GM12878 (cell line): ENCODE measurements around the gene MMP14. TPM values are rescaled to one million over a fixed set of nuclear protein-coding genes. Genes with fewer than 3 reads are reported as not detected.

Experiments
- ATAC-seq: fragments of 200-7000 bp; cut with Tn5 transposase; 3 replicates; pipeline ENCODE4 v1.9.1; 2020; ENCODE audit warnings: mild to moderate bottlenecking, moderate library complexity
- BruUV-seq: library from RNA; stranded (reverse); fragments of 400-500 nt; replicated peaks from 2 replicates; lab custom pipeline; 2021; lab: Mats Ljungman, UMichigan
- CTCF ChIA-PET: fragments of 300-600 bp; sonication (Branson Sonifier 250); formaldehyde crosslinking; extraction: SDS; loops from one replicate; lab custom pipeline; 2021; ENCODE audit warnings: inconsistent platforms; lab: Yijun Ruan, JAX
- POLR2A ChIA-PET: fragments of 350-600 bp; formaldehyde crosslinking; extraction: SDS; loops from one replicate; lab custom pipeline; 2021; ENCODE audit warnings: inconsistent platforms; lab: Charles Lee
- RAD21 ChIA-PET: fragments of 300-600 bp; sonication (Branson Sonifier 250); formaldehyde crosslinking; loops from one replicate; lab custom pipeline; 2023; ENCODE audit warnings: antibody characterized with exemption; ENCODE audit not compliant: unreplicated experiment; lab: Charles Lee
- SMC1A ChIA-PET: fragments of 300-600 bp; sonication (Branson Sonifier 250); formaldehyde crosslinking; loops from one replicate; lab custom pipeline; 2023; ENCODE audit not compliant: unreplicated experiment, uncharacterized antibody; lab: Charles Lee
- DNase-seq: peaks from one replicate; pipeline ENCODE4 v3.0.0-alpha.2; 2011; ENCODE audit warnings: low read depth, low spot score
- FAIRE-seq: peaks from 3 replicates; lab custom pipeline; 2011; peaks lifted over from hg19 to GRCh38; lab: Jason Lieb, UNC
- H2AFZ ChIP-seq: 2 replicates; pipeline ENCODE4 v1.6.0; 2011; ENCODE audit warnings: low read depth, low read length, control low read depth; ENCODE audit not compliant: control insufficient read depth
- H3K27ac ChIP-seq: 2 replicates; pipeline ENCODE4 v1.5.1; 2011; ENCODE audit warnings: control low read depth; ENCODE audit not compliant: control insufficient read depth, insufficient read depth
- H3K27me3 ChIP-seq, 2 experiments: replicated peaks in 1 of 2; 2 replicates each; pipeline versions ENCODE4 v1.6.0 to v1.6.1; 2011; ENCODE audit warnings: low read length in 1 of 2; ENCODE audit not compliant: control insufficient read depth in 2 of 2, insufficient read depth in 2 of 2
- H3K36me3 ChIP-seq, 2 experiments: 2 replicates each; pipeline ENCODE4 v1.5.1; 2011; ENCODE audit warnings: low read length in 1 of 2; ENCODE audit not compliant: control insufficient read depth in 2 of 2, insufficient read depth in 2 of 2
- H3K4me1 ChIP-seq: 2 replicates; pipeline ENCODE4 v1.6.1; 2011; ENCODE audit warnings: mild to moderate bottlenecking, low read length, moderate library complexity, mixed read lengths; ENCODE audit not compliant: control insufficient read depth, insufficient read depth
- H3K4me2 ChIP-seq: 2 replicates; pipeline ENCODE4 v1.6.0; 2011; ENCODE audit warnings: control low read depth; ENCODE audit not compliant: control insufficient read depth, insufficient read depth
- H3K4me3 ChIP-seq: fragments of 200-600 bp; sonication (generic); 2 replicates; pipeline ENCODE4 v1.5.1; 2016
- H3K79me2 ChIP-seq: 2 replicates; pipeline ENCODE4 v1.6.0; 2011; ENCODE audit warnings: low read length; ENCODE audit not compliant: control insufficient read depth, insufficient read depth
- H3K9ac ChIP-seq: 2 replicates; pipeline ENCODE4 v1.8.0; 2011; ENCODE audit warnings: low read length, control low read depth, mixed read lengths; ENCODE audit not compliant: control insufficient read depth, insufficient read depth
- H3K9me3 ChIP-seq: replicated peaks from 3 replicates; pipeline ENCODE4 v1.5.1; 2011; ENCODE audit warnings: mild to moderate bottlenecking, low read length; ENCODE audit not compliant: control insufficient read depth, insufficient read depth
- H4K20me1 ChIP-seq: 2 replicates; pipeline ENCODE4 v1.6.0; 2011; ENCODE audit not compliant: control insufficient read depth, insufficient read depth
- BCL11A ChIP-seq: IDR thresholded peaks from 2 replicates; pipeline ENCODE4 v1.6.1; 2011; ENCODE audit warnings: low read depth, low read length
- CBX5 ChIP-seq: sonication (generic); IDR thresholded peaks from 2 replicates; pipeline ENCODE4 v1.6.1; 2016; ENCODE audit warnings: low read depth, moderate library complexity, mild to moderate bottlenecking, inconsistent platforms
- EP300 ChIP-seq, 2 experiments: fragments of 150-350 bp in 1 of 2; IDR thresholded peaks; 2 replicates each; pipeline ENCODE4 v1.6.1; 2011 to 2012; ENCODE audit warnings: low read depth in 2 of 2, low read length in 2 of 2, borderline replicate concordance in 1 of 2, improper control_type of control experiment in 1 of 2, inconsistent platforms in 1 of 2; ENCODE audit not compliant: control insufficient read depth in 1 of 2
- GATAD2B ChIP-seq: fragments of 450-650 bp; conservative IDR thresholded peaks from 2 replicates; pipeline ENCODE4 v1.6.1; 2017; ENCODE audit warnings: low read depth, mild to moderate bottlenecking, moderate library complexity
- MTA3 ChIP-seq: IDR thresholded peaks from 2 replicates; pipeline ENCODE4 v1.6.1; 2012; ENCODE audit warnings: low read length, inconsistent platforms, borderline replicate concordance
- NRF1 ChIP-seq: conservative IDR thresholded peaks from 2 replicates; pipeline ENCODE4 v1.6.1; 2011; ENCODE audit warnings: mild to moderate bottlenecking, low read depth, low read length, improper control_type of control experiment
- POLR2A ChIP-seq: IDR thresholded peaks from 2 replicates; pipeline ENCODE4 v1.6.1; 2011; ENCODE audit warnings: low read depth, mild to moderate bottlenecking, low read length
- RCOR1 ChIP-seq: conservative IDR thresholded peaks from 2 replicates; pipeline ENCODE4 v1.6.1; 2012; ENCODE audit warnings: low read depth, low read length, improper control_type of control experiment
- SIX5 ChIP-seq: IDR thresholded peaks from 2 replicates; pipeline ENCODE4 v1.6.1; 2011; ENCODE audit warnings: mild to moderate bottlenecking, low read depth, low read length, moderate library complexity; ENCODE audit not compliant: severe bottlenecking
- SMARCA5 ChIP-seq: fragments of 450-650 bp; IDR thresholded peaks from 2 replicates; pipeline ENCODE4 v1.6.1; 2017; ENCODE audit warnings: mild to moderate bottlenecking
- SMC3 ChIP-seq: IDR thresholded peaks from 2 replicates; pipeline ENCODE4 v1.6.1; 2011; ENCODE audit warnings: low read length, improper control_type of control experiment, borderline replicate concordance
- TBL1XR1 ChIP-seq: IDR thresholded peaks from 2 replicates; pipeline ENCODE4 v1.6.1; 2012; ENCODE audit warnings: low read depth, low read length, improper control_type of control experiment
- TCF3 ChIP-seq: IDR thresholded peaks from 2 replicates; pipeline ENCODE4 v1.6.1; 2012; ENCODE audit warnings: low read depth, mild to moderate bottlenecking, low read length, borderline replicate concordance; ENCODE audit not compliant: insufficient read depth
- ZNF217 ChIP-seq: fragments of 450-650 bp; IDR thresholded peaks from 2 replicates; pipeline ENCODE4 v1.6.1; 2017; ENCODE audit warnings: antibody characterized with exemption, mild to moderate bottlenecking
- WGBS: methylation state at CpG from one replicate; pipeline ENCODE4 v1.1.6; 2016; ENCODE audit warnings: low lambda C conversion rate; ENCODE audit not compliant: insufficient replicate concordance, insufficient coverage; ENCODE audit errors: missing lambda C conversion rate; 5-methylcytosine and 5-hydroxymethylcytosine counted together
- in situ Hi-C: fragments of 300-500 bp; cut with MboI; formaldehyde crosslinking; loops from 9 replicates; pipeline ENCODE4 v1.14.3; 2018; ENCODE audit warnings: mixed read lengths
- intact Hi-C: fragments of 100-400 bp; cut with micrococcal nuclease; formaldehyde crosslinking; loops from one replicate; pipeline ENCODE4 v1.14.2; 2022; ENCODE audit not compliant: unreplicated experiment
- polyA plus RNA-seq, 11 experiments: library from polyadenylated mRNA; depleted of rRNA in 4 of 11; unstranded in 6 of 11; stranded (reverse) in 5 of 11; fragments of >200 nt; fragmentation: Nextera tagmentation in 4 of 11; fragmentation: Illumina TruSeq in 1 of 11; extraction: Ambion mirVana in 4 of 11; extraction: Trizol in 1 of 11; gene quantifications; 1 replicate in 1 of 11; 2 replicates in 10 of 11; pipeline versions ENCODE4 v1.2.1 to v1.2.3, GENCODE V29; 2011 to 2016; ENCODE audit warnings: inconsistent platforms in 2 of 11, missing spikeins in 2 of 11, low read depth in 1 of 11
- total RNA-seq, 4 experiments: library from RNA; depleted of rRNA in 3 of 4; stranded (reverse); fragments of >200 nt in 3 of 4; fragmentation: Illumina TruSeq in 1 of 4; extraction: Trizol in 1 of 4; gene quantifications; 2 replicates each; pipeline versions ENCODE4 v1.2.1 to v1.2.3, GENCODE V29; 2013 to 2021
- TF ChIP-seq, protein P1 (sequence below): fragments of 450-650 bp; IDR thresholded peaks from 2 replicates; pipeline ENCODE4 v1.6.1; 2016; ENCODE audit warnings: mild to moderate bottlenecking
- TF ChIP-seq, protein P2 (sequence below): fragments of 450-650 bp; IDR thresholded peaks from 2 replicates; pipeline ENCODE4 v1.6.1; 2017; ENCODE audit warnings: mild to moderate bottlenecking
- TF ChIP-seq, protein P3 (sequence below): fragments of 450-650 bp; IDR thresholded peaks from 2 replicates; pipeline ENCODE4 v1.6.1; 2016; ENCODE audit warnings: mild to moderate bottlenecking, moderate library complexity, borderline replicate concordance

The MMP14 gene
- total and polyA plus RNA-seq, 10 of the 15 experiments (the other 5 are each of a cell fraction or from before 2014, with no cell fraction given): 0.31 to 1.9 (median 0.70) TPM; not detected in 2

DNA sequence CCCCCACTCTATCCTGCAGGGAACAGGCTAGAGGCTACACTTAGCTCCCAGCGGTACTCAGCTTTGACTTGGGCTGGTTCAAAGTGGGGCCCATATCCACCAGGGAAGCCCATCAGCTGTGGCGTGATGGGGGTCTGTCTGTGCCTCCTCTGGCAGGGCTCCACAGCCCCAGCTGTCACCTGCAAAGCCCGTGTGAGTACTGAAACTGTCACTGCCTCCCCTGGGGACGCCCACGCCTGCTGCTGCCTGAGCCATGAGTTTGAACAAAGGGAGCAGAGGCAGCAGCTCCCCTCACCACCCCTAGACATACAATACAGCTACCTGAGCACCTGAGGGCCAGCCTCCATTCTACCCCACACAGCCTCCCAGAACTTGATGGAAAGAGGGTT lies 51.6 kb downstream of the MMP14 start:
- H3K4me1 ChIP-seq: peaks cover 35% of the 10 kb centered on the region
- H3K27ac ChIP-seq: peak overlapping the region; percentile 86
- peak overlapping the region; percentile 24; the same call in 1 of the 2 replicates for H2AFZ ChIP-seq
- H3K4me2 ChIP-seq: peak overlapping the region; percentile 89
- SMC1A ChIA-PET: interaction anchor here (0.7 to 9.5 kb wide), 18 partner anchors 9 to 568 kb away, joined by 3 to 110 read pairs (median 4); partner anchors contain the start of gene LRP10
- H3K36me3 ChIP-seq: no peaks in the 10 kb centered on the region; a peak in 1 of 4 replicates
- intact Hi-C loops: loop anchor here (1.0 kb wide), 1 partner anchor 17 kb away; the partner anchor contains the start of gene LRP10
- no peaks in the 10 kb centered on the region for H4K20me1 ChIP-seq
- FAIRE-seq (peak; percentile 88), DNase-seq (peak; percentile 53), ATAC-seq (peak; percentile 63)
- no peaks in the 10 kb centered on the region for H3K27me3 ChIP-seq
- BruUV-seq: no TSS peak
- peaks cover 5% of the 10 kb centered on the region for H3K79me2 ChIP-seq
- H3K4me3 ChIP-seq: peak overlapping the region; percentile 91
- WGBS: 1% methylated on average over 5 of the region's 5 CpGs
- no peaks in the 10 kb centered on the region for H3K9me3 ChIP-seq
- POLR2A ChIA-PET: interaction anchor here (0.6 to 6.0 kb wide), 14 partner anchors 12 to 1505 kb away, joined by 3 to 51 read pairs (median 5); partner anchors contain the start of genes HAUS4, LRP10, PABPN1 and PRMT5
- RAD21 ChIA-PET: interaction anchor here (0.6 to 4.2 kb wide), 25 partner anchors 11 to 1479 kb away, joined by 3 to 50 read pairs (median 4); partner anchors contain the start of genes HAUS4, LRP10, OXA1L and PRMT5
- in situ Hi-C loops: no loop called here
- peak overlapping the region; percentile 88 for H3K9ac ChIP-seq
- CTCF ChIA-PET: interaction anchor here (0.5 to 10.8 kb wide), 12 partner anchors 10 to 318 kb away, joined by 3 to 174 read pairs (median 8); partner anchors contain the start of genes HAUS4, LRP10 and PRMT5
- TF ChIP-seq SMC3 (no peak), POLR2A (peak; percentile 86), SMARCA5 (no peak; the same call in 1 of the 2 replicates), TCF3 (peak; percentile 94), GATAD2B (peak; percentile 78), BCL11A (peak; percentile 49; the same call in 1 of the 2 replicates), EP300 (IDR thresholded peaks at IDR 0.05; ENCODE audit: borderline replicate concordance in 1 of 2, control insufficient read depth in 1 of 2, low read depth in 2 of 2, low read length in 2 of 2) (peak; percentile 41 to 51; a peak in 2 of 4 replicates), ZNF217 (no peak), TBL1XR1 (no peak), RCOR1 (no peak), SIX5 (no peak), NRF1 (no peak), CBX5 (no peak), MTA3 (peak; percentile 53; the same call in 1 of the 2 replicates)
- TF ChIP-seq, protein P1, sequence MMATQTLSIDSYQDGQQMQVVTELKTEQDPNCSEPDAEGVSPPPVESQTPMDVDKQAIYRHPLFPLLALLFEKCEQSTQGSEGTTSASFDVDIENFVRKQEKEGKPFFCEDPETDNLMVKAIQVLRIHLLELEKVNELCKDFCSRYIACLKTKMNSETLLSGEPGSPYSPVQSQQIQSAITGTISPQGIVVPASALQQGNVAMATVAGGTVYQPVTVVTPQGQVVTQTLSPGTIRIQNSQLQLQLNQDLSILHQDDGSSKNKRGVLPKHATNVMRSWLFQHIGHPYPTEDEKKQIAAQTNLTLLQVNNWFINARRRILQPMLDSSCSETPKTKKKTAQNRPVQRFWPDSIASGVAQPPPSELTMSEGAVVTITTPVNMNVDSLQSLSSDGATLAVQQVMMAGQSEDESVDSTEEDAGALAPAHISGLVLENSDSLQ: peak; percentile 75; the same call in 1 of the 2 replicates
- TF ChIP-seq, protein P2, sequence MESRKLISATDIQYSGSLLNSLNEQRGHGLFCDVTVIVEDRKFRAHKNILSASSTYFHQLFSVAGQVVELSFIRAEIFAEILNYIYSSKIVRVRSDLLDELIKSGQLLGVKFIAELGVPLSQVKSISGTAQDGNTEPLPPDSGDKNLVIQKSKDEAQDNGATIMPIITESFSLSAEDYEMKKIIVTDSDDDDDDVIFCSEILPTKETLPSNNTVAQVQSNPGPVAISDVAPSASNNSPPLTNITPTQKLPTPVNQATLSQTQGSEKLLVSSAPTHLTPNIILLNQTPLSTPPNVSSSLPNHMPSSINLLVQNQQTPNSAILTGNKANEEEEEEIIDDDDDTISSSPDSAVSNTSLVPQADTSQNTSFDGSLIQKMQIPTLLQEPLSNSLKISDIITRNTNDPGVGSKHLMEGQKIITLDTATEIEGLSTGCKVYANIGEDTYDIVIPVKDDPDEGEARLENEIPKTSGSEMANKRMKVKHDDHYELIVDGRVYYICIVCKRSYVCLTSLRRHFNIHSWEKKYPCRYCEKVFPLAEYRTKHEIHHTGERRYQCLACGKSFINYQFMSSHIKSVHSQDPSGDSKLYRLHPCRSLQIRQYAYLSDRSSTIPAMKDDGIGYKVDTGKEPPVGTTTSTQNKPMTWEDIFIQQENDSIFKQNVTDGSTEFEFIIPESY: no peak
- TF ChIP-seq, protein P3, sequence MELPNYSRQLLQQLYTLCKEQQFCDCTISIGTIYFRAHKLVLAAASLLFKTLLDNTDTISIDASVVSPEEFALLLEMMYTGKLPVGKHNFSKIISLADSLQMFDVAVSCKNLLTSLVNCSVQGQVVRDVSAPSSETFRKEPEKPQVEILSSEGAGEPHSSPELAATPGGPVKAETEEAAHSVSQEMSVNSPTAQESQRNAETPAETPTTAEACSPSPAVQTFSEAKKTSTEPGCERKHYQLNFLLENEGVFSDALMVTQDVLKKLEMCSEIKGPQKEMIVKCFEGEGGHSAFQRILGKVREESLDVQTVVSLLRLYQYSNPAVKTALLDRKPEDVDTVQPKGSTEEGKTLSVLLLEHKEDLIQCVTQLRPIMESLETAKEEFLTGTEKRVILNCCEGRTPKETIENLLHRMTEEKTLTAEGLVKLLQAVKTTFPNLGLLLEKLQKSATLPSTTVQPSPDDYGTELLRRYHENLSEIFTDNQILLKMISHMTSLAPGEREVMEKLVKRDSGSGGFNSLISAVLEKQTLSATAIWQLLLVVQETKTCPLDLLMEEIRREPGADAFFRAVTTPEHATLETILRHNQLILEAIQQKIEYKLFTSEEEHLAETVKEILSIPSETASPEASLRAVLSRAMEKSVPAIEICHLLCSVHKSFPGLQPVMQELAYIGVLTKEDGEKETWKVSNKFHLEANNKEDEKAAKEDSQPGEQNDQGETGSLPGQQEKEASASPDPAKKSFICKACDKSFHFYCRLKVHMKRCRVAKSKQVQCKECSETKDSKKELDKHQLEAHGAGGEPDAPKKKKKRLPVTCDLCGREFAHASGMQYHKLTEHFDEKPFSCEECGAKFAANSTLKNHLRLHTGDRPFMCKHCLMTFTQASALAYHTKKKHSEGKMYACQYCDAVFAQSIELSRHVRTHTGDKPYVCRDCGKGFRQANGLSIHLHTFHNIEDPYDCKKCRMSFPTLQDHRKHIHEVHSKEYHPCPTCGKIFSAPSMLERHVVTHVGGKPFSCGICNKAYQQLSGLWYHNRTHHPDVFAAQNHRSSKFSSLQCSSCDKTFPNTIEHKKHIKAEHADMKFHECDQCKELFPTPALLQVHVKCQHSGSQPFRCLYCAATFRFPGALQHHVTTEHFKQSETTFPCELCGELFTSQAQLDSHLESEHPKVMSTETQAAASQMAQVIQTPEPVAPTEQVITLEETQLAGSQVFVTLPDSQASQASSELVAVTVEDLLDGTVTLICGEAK: no peak
